H1 (cell line): ENCODE results near the gene POLR1F. TPM values are rescaled to one million over a fixed set of nuclear protein-coding genes. Genes with fewer than 3 reads are reported as not detected.

Experiments used
- CTCF ChIA-PET: fragments of 300-600 bp; sonication (Branson Sonifier 250); formaldehyde crosslinking; loops from one replicate; lab custom pipeline; 2021; ENCODE audit not compliant: partially characterized antibody; lab: Charles Lee
- POLR2A ChIA-PET: fragments of 300-600 bp; sonication (Branson Sonifier 250); formaldehyde crosslinking; loops from one replicate; lab custom pipeline; 2021; ENCODE audit warnings: inconsistent platforms; ENCODE audit not compliant: partially characterized antibody; lab: Charles Lee
- DNase-seq, 2 experiments: peaks; one replicate each; pipeline versions ENCODE4 v3.0.0 to v3.0.0-alpha.2; 2010 to 2022; ENCODE audit warnings: low spot score in 2 of 2, low read depth in 1 of 2, mixed read lengths in 1 of 2
- FAIRE-seq: peaks from 2 replicates; lab custom pipeline; 2011; peaks lifted over from hg19 to GRCh38; lab: Jason Lieb, UNC
- H2AFZ ChIP-seq: 2 replicates; pipeline ENCODE4 v1.8.1; 2012; ENCODE audit warnings: low read length, inconsistent platforms
- H2AK5ac ChIP-seq: 2 replicates; pipeline ENCODE4 v1.6.1; 2013; ENCODE audit warnings: low read depth, low read length
- H2BK120ac ChIP-seq: replicated peaks from 2 replicates; pipeline ENCODE3; 2013; ENCODE audit warnings: low read depth, low read length, inconsistent platforms
- H2BK12ac ChIP-seq: 2 replicates; pipeline ENCODE4 v1.6.1; 2013; ENCODE audit warnings: low read depth, low read length
- H2BK15ac ChIP-seq: 2 replicates; pipeline ENCODE4 v1.6.1; 2013; ENCODE audit warnings: low read length
- H2BK20ac ChIP-seq: 2 replicates; pipeline ENCODE4 v1.6.1; 2013; ENCODE audit warnings: low read length
- H2BK5ac ChIP-seq: 2 replicates; pipeline ENCODE4 v1.6.1; 2013; ENCODE audit warnings: low read depth, low read length
- H3K14ac ChIP-seq: 2 replicates; pipeline ENCODE4 v1.6.1; 2013; ENCODE audit warnings: inconsistent platforms; ENCODE audit not compliant: insufficient read length
- H3K18ac ChIP-seq: 2 replicates; pipeline ENCODE4 v1.6.1; 2013; ENCODE audit warnings: low read length; ENCODE audit errors: extremely low read depth
- H3K23ac ChIP-seq: 2 replicates; pipeline ENCODE4 v1.6.1; 2013; ENCODE audit warnings: inconsistent platforms; ENCODE audit not compliant: insufficient read length
- H3K23me2 ChIP-seq: 2 replicates; pipeline ENCODE4 v1.6.1; 2013; ENCODE audit warnings: low read depth, low read length
- H3K27ac ChIP-seq: 2 replicates; pipeline ENCODE4 v1.6.1; 2011; ENCODE audit warnings: low read depth, low read length, inconsistent platforms
- H3K27me3 ChIP-seq, 4 experiments: replicated peaks in 1 of 4; 1 replicate in 1 of 4; 2 replicates in 3 of 4; pipeline versions ENCODE4 v1.6.1 to v1.8.1; 2011 to 2013; ENCODE audit warnings: low read length in 3 of 4, mild to moderate bottlenecking in 3 of 4, inconsistent platforms in 2 of 4, mixed read lengths in 2 of 4, moderate library complexity in 1 of 4; ENCODE audit not compliant: control insufficient read depth in 3 of 4, insufficient read depth in 3 of 4; ENCODE audit errors: extremely low read depth in 1 of 4
- H3K36me3 ChIP-seq, 4 experiments: 2 replicates each; pipeline versions ENCODE4 v1.6.1 to v1.8.1; 2011 to 2013; ENCODE audit warnings: mild to moderate bottlenecking in 4 of 4, low read length in 3 of 4, moderate library complexity in 2 of 4, control low read depth in 1 of 4, inconsistent platforms in 1 of 4; ENCODE audit not compliant: insufficient read depth in 4 of 4, control insufficient read depth in 2 of 4
- H3K4ac ChIP-seq: replicated peaks from 2 replicates; pipeline ENCODE3; 2013; ENCODE audit warnings: low read length, low read depth, mixed read lengths, inconsistent platforms; ENCODE audit not compliant: insufficient read length
- H3K4me1 ChIP-seq, 4 experiments: replicated peaks in 1 of 4; 1 replicate in 1 of 4; 2 replicates in 3 of 4; pipeline versions ENCODE4 v1.6.1 to v1.8.1; 2011 to 2013; ENCODE audit warnings: low read length in 3 of 4, inconsistent platforms in 2 of 4, mixed read lengths in 1 of 4; ENCODE audit not compliant: insufficient read depth in 4 of 4, control insufficient read depth in 3 of 4
- H3K4me2 ChIP-seq, 2 experiments: 2 replicates each; pipeline versions ENCODE4 v1.6.1 to v1.8.1; 2011 to 2013; ENCODE audit warnings: low read depth in 2 of 2, low read length in 2 of 2, control low read depth in 1 of 2, inconsistent platforms in 1 of 2, mild to moderate bottlenecking in 1 of 2; ENCODE audit not compliant: insufficient read depth in 1 of 2
- H3K4me3 ChIP-seq, 4 experiments: fragments of 200-600, 300-600 bp in 1 of 4; sonication (generic), shearing (Covaris generic), sonication (Bioruptor Twin) in 1 of 4; 2 replicates each; pipeline versions ENCODE4 v1.5.1 to v1.8.1; 2011 to 2016; ENCODE audit warnings: low read length in 4 of 4, low read depth in 3 of 4, control low read depth in 2 of 4, inconsistent platforms in 2 of 4, mild to moderate bottlenecking in 2 of 4, mixed read lengths in 1 of 4, moderate library complexity in 1 of 4; ENCODE audit not compliant: insufficient read depth in 2 of 4; ENCODE audit errors: extremely low read depth in 1 of 4
- H3K56ac ChIP-seq: replicated peaks from 2 replicates; pipeline ENCODE3; 2013; ENCODE audit warnings: low read depth, mild to moderate bottlenecking, mixed read lengths, low read length, inconsistent platforms; ENCODE audit not compliant: insufficient read length
- H3K79me1 ChIP-seq: 2 replicates; pipeline ENCODE4 v1.6.1; 2013; ENCODE audit warnings: low read depth, low read length, control low read depth
- H3K79me2 ChIP-seq, 2 experiments: 2 replicates each; pipeline versions ENCODE4 v1.6.1 to v1.8.1; 2012 to 2013; ENCODE audit warnings: low read length in 2 of 2, mild to moderate bottlenecking in 2 of 2, inconsistent platforms in 1 of 2; ENCODE audit not compliant: insufficient read depth in 2 of 2, control insufficient read depth in 1 of 2
- H3K9ac ChIP-seq, 4 experiments: replicated peaks in 1 of 4; 1 replicate in 1 of 4; 2 replicates in 3 of 4; pipeline versions ENCODE4 v1.6.1 to v1.8.1; 2011 to 2013; ENCODE audit warnings: low read depth in 3 of 4, low read length in 3 of 4, control low read depth in 2 of 4, mild to moderate bottlenecking in 2 of 4, moderate library complexity in 2 of 4, inconsistent platforms in 1 of 4; ENCODE audit errors: extremely low read depth in 1 of 4
- H3K9me3 ChIP-seq, 2 experiments: 2 replicates each; pipeline versions ENCODE4 v1.6.1 to v1.8.1; 2012 to 2013; ENCODE audit warnings: mild to moderate bottlenecking in 2 of 2, moderate library complexity in 2 of 2, control low read depth in 1 of 2, inconsistent platforms in 1 of 2, low read depth in 1 of 2, low read length in 1 of 2, mixed read lengths in 1 of 2; ENCODE audit not compliant: insufficient read depth in 2 of 2
- H4K20me1 ChIP-seq, 2 experiments: replicated peaks in 1 of 2; 2 replicates each; pipeline versions ENCODE3 to v1.8.1; 2011 to 2013; ENCODE audit warnings: inconsistent platforms in 2 of 2, low read length in 2 of 2, mild to moderate bottlenecking in 1 of 2; ENCODE audit not compliant: insufficient read depth in 2 of 2, control insufficient read depth in 1 of 2
- H4K5ac ChIP-seq: 2 replicates; pipeline ENCODE4 v1.6.1; 2013; ENCODE audit warnings: low read length, low read depth, mixed read lengths, inconsistent platforms; ENCODE audit not compliant: insufficient read length
- H4K8ac ChIP-seq: 2 replicates; pipeline ENCODE4 v1.8.0; 2013; ENCODE audit warnings: mild to moderate bottlenecking, moderate library complexity, low read length, inconsistent platforms; ENCODE audit not compliant: insufficient read depth; ENCODE audit errors: extremely low read depth
- H4K91ac ChIP-seq: replicated peaks from 2 replicates; pipeline ENCODE3; 2013; ENCODE audit warnings: low read length, mixed read lengths, inconsistent platforms; ENCODE audit not compliant: insufficient read length
- CHD2 ChIP-seq: IDR thresholded peaks from 2 replicates; pipeline ENCODE4 v1.6.1; 2012; ENCODE audit warnings: low read length, improper control_type of control experiment
- EZH2 ChIP-seq: fragments of 200-600 bp; sonication (generic); IDR thresholded peaks from 2 replicates; pipeline ENCODE4 v1.7.1; 2012; ENCODE audit warnings: low read depth, mild to moderate bottlenecking, moderate library complexity, low read length, inconsistent platforms; ENCODE audit not compliant: severe bottlenecking
- PHF8 ChIP-seq: fragments of 200-600 bp; sonication (generic); conservative IDR thresholded peaks from 2 replicates; pipeline ENCODE4 v1.7.1; 2012; ENCODE audit warnings: low read depth, mild to moderate bottlenecking, inconsistent platforms, low read length, moderate library complexity
- RAD21 ChIP-seq, 2 experiments: IDR thresholded peaks in 1 of 2; conservative IDR thresholded peaks in 1 of 2; 2 replicates each; pipeline ENCODE4 v1.6.1; 2011; ENCODE audit warnings: low read depth in 2 of 2, low read length in 2 of 2, improper control_type of control experiment in 1 of 2, inconsistent platforms in 1 of 2, mild to moderate bottlenecking in 1 of 2, moderate library complexity in 1 of 2
- WGBS, 2 experiments: shearing (Covaris generic) in 1 of 2; methylation state at CpG; one replicate each; pipeline versions ENCODE4 v1.1.6 to v1.1.7; 2013 to 2015; ENCODE audit warnings: low lambda C conversion rate in 2 of 2, mixed read lengths in 2 of 2, inconsistent platforms in 1 of 2, low coverage in 1 of 2, missing lambda C conversion rate in 1 of 2; ENCODE audit not compliant: insufficient replicate concordance in 2 of 2, insufficient coverage in 1 of 2, insufficient read length in 1 of 2; ENCODE audit errors: extremely low coverage in 1 of 2, missing lambda C conversion rate in 1 of 2; 5-methylcytosine and 5-hydroxymethylcytosine counted together
- polyA plus RNA-seq, 7 experiments: library from polyadenylated mRNA; depleted of rRNA in 3 of 7; stranded (reverse) in 5 of 7; unstranded in 2 of 7; fragments of >200 nt in 5 of 7; fragments of 200-250 nt in 2 of 7; gene quantifications; 1 replicate in 5 of 7; 2 replicates in 1 of 7; 4 replicates in 1 of 7; pipeline versions ENCODE4 v1.2.1 to v1.2.3, GENCODE V29; 2011 to 2013; ENCODE audit warnings: missing spikeins in 2 of 7, mixed read lengths in 2 of 7
- total RNA-seq: library from RNA; stranded (reverse); fragmentation: NEBNext Ultra II Directional; extraction: Animal tissue kit (Norgen Biotek cat#: 25700); gene quantifications from 2 replicates; pipeline ENCODE4 v1.2.1, GENCODE V29; 2021
- TF ChIP-seq, protein P1 (sequence below): IDR thresholded peaks from 2 replicates; pipeline ENCODE4 v1.6.1; 2012; ENCODE audit warnings: inconsistent platforms

POLR1F gene
- total and polyA plus RNA-seq, 2 of the 8 experiments (the other 6 are each of a cell fraction or from before 2014, with no cell fraction given): 11.2 to 24.6 TPM

GRCh38 chr7:19692111-19692828, 16.6 kb downstream of the POLR1F start:
- Histone ChIP-seq H3K27me3 (no peaks in the 10 kb centered on the region), H3K23me2 (no peaks in the 10 kb centered on the region), H2AFZ (no peak overlapping the region), H3K79me1 (no peaks in the 10 kb centered on the region), H3K56ac (no peak overlapping the region), H4K20me1 (no peaks in the 10 kb centered on the region), H3K4me3 (no peak overlapping the region), H3K9me3 (peaks cover 4 to 9% of the 10 kb centered on the region in 2 experiments; a peak in 3 of 4 replicates), H4K8ac (no peak overlapping the region), H3K4ac (no peak overlapping the region), H2AK5ac (no peak overlapping the region), H3K14ac (no peak overlapping the region), H3K9ac (no peak overlapping the region), H3K4me2 (no peak overlapping the region), H2BK15ac (no peak overlapping the region), H4K5ac (no peak overlapping the region), H3K36me3 (peaks cover 0 to 3% (median 0%) of the 10 kb centered on the region in 4 experiments; a peak in 2 of 8 replicates), H3K23ac (no peak overlapping the region), H3K79me2 (no peaks in the 10 kb centered on the region), H3K18ac (no peak overlapping the region), H4K91ac (no peak overlapping the region), H2BK12ac (no peak overlapping the region), H2BK20ac (no peak overlapping the region), H3K4me1 (peaks cover 0 to 2% (median under 1%) of the 10 kb centered on the region in 4 experiments; a peak in 2 of 7 replicates), H2BK120ac (no peak overlapping the region), H2BK5ac (no peak overlapping the region), H3K27ac (no peak overlapping the region)
- ChIA-PET POLR2A (interaction anchor here (0.8 to 1.7 kb wide), 2 partner anchors 17 kb away, joined by 3 to 7 read pairs; partner anchors contain the start of gene POLR1F), CTCF (no interaction called here)
- no peak for TF ChIP-seq EZH2
- TF ChIP-seq, protein P1, sequence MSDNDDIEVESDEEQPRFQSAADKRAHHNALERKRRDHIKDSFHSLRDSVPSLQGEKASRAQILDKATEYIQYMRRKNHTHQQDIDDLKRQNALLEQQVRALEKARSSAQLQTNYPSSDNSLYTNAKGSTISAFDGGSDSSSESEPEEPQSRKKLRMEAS: no peak
- TF ChIP-seq PHF8: no peak
- TF ChIP-seq RAD21 (IDR thresholded peaks at IDR 0.05 in 1 of 2, conservative IDR thresholded peaks at IDR 0.05 in 1 of 2; ENCODE audit: low read depth in 2 of 2, low read length in 2 of 2): no peak
- TF ChIP-seq CHD2: no peak
- FAIRE-seq (no peak), DNase-seq (no peak)
- WGBS, 2 experiments: 91% methylated on average over 26 of the region's 26 CpGs; no CpG with 5 or more reads in 1 of the 2 experiments
